Measurements from ENCODE around the gene BMPR2.

GRCh38 chr2:202425036-202425435 lies 48.9 kb downstream of the BMPR2 start:
- no peak for TF ChIP-seq CTCF (IDR thresholded peaks at IDR 0.05; ENCODE audit: poor library complexity)
- no peak for TF ChIP-seq EZH2phosphoT487 (IDR thresholded peaks at IDR 0.05; ENCODE audit: low read depth, severe bottlenecking, unreplicated experiment)

Measured in hepatocyte (in vitro differentiated cells).